BLaER1 (cell line): ENCODE measurements around the gene SSR4.
"Not testable (repeated sequence)": the region's sequence is repeated elsewhere in the genome, so short reads cannot be mapped to it uniquely, and the experiment has no call there.

Experiments used
- H3K27ac ChIP-seq: shearing (Covaris generic); formaldehyde crosslinking; 2 replicates; pipeline ENCODE4 v1.8.1; 2022
- H3K27me3 ChIP-seq: shearing (Covaris generic); formaldehyde crosslinking; 2 replicates; pipeline ENCODE4 v1.8.1; 2022
- H3K36me3 ChIP-seq: shearing (Covaris generic); formaldehyde crosslinking; 2 replicates; pipeline ENCODE4 v1.8.1; 2022
- H3K4me1 ChIP-seq: shearing (Covaris generic); formaldehyde crosslinking; 2 replicates; pipeline ENCODE4 v1.8.1; 2022
- H3K4me2 ChIP-seq: shearing (Covaris generic); formaldehyde crosslinking; 2 replicates; pipeline ENCODE4 v1.8.1; 2022
- H3K4me3 ChIP-seq: shearing (Covaris generic); formaldehyde crosslinking; 2 replicates; pipeline ENCODE4 v1.8.1; 2022
- H3K9ac ChIP-seq: shearing (Covaris generic); formaldehyde crosslinking; 2 replicates; pipeline ENCODE4 v1.8.1; 2022
- H3K9me3 ChIP-seq: shearing (Covaris generic); formaldehyde crosslinking; 2 replicates; pipeline ENCODE4 v1.8.1; 2022
- H4K20me1 ChIP-seq: shearing (Covaris generic); formaldehyde crosslinking; 2 replicates; pipeline ENCODE4 v1.8.1; 2022
- Cebpa-rat ChIP-seq: shearing (Covaris generic); IDR thresholded peaks from 2 replicates; pipeline ENCODE4 v1.8.1; 2022

The SSR4 gene

DNA sequence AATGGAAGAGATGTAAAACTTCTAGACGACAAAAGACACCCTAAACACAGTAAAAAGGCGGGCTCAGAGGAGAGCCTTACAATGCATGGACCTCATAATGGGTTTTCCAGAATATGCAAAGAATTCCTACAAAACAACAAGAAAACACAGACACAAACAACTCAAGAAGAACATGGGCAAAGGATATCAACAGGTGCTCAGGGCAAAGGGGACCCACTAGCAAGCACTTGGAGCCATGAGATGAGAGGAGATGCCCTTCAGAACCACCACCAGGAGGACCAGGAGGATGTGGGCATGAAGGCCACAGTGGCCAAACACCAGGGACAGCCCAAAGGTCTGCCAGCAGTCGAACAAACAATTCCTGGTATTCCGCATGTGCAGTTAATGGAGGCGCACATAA is 18.7 kb downstream of the SSR4 start:
- Histone ChIP-seq H3K4me1 (peaks cover 40% of the 10 kb centered on the region), H3K4me2 (no peak overlapping the region), H3K27ac (no peak overlapping the region), H3K9me3 (peaks cover 20% of the 10 kb centered on the region), H3K4me3 (no peak overlapping the region), H3K27me3 (peaks cover 56% of the 10 kb centered on the region), H3K36me3 (no peaks in the 10 kb centered on the region), H3K9ac (no peak overlapping the region), H4K20me1 (no peaks in the 10 kb centered on the region)
- TF ChIP-seq Cebpa-rat, result no peak

DNA sequence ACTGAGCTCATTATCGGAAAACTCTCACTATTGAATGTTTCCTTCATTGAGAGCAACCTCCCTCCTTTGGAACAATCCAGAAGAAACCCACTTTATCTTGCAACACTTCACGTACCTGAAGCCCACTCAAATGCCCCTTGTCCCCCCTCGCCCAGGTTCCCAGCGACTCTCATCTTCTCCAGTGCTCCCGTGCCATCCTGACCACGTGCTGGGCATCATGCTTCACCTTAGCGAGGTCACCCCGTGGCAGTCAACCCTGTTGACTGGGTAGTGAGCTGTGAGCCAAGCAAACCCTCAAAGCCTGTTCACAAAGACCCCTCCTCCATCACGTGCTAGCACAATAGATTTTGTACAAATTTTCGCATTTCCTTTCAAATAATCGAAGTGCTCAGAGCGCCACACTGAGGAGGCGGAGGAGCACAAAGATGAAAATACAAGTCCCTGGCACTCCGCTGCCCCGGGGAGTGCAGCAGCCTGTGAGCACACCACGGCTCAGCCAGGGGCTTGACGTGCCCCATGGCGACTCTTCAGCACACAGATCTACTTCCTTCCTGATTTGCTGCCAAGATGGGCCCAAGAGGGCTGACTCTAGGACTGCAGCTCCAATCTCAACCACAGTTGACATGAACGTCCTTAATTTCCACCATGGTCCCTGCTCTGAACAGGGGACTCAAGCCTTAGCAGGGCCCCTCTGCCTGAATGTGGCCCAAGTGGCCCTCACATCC is 20.3 kb downstream of the SSR4 start:
- TF ChIP-seq Cebpa-rat, result no peak
- H3K36me3 ChIP-seq, result no peaks in the 10 kb centered on the region
- no peaks in the 10 kb centered on the region for H4K20me1 ChIP-seq
- H3K4me3 ChIP-seq, result no peak overlapping the region
- peak overlapping the region; percentile 77 for H3K4me2 ChIP-seq
- peaks cover 5% of the 10 kb centered on the region; the same call in 1 of the 2 replicates for H3K9me3 ChIP-seq
- peaks cover 52% of the 10 kb centered on the region for H3K4me1 ChIP-seq
- H3K27me3 ChIP-seq, result peaks cover 56% of the 10 kb centered on the region
- no peak overlapping the region; the same call in 1 of the 2 replicates for H3K9ac ChIP-seq
- H3K27ac ChIP-seq, result peak overlapping the region; percentile 62

DNA sequence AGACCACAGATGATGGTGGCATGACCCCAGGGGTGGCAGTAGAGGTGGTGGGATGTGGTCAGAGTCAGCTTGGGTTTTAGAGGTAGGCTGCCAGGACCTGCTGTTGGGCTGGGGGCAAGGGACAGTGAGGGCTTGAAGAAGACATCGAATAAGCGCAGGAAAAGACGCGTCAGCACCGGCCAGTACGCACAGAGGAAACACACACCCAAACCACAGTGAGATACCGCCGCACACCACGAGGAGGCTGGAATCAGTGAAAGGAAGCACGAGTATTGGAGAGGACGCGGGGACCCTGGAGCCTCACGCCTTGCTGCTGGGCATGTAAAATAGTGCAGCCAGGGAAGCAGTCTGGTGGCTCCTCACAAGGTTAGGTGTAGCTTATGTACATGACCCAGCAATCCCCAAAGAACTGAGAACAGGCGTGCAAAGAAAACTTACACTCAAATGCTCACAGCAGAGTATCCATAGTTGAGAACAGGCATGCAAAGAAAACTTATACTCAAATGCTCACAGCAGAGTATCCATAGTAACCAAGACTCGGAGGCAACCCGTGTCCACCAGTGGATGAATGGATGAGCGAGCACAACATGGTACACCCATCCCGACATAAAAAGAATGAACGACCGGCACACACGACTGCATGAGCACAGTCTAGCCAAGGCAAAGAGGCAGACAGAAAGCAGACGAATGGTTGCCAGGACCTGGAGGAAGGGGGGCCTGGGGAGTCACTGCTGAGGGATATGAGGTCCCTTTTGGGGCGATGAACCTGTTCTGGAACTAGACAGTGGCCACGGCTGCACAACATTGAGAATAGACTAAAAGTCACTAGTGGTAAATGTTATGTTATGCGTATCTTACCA is 22.6 kb downstream of the SSR4 start:
- H4K20me1 ChIP-seq, result no peaks in the 10 kb centered on the region
- no peak overlapping the region for H3K9ac ChIP-seq
- H3K27ac ChIP-seq, result peak overlapping the region; percentile 49; the same call in 1 of the 2 replicates
- H3K36me3 ChIP-seq, result no peaks in the 10 kb centered on the region
- H3K4me3 ChIP-seq, result peak overlapping the region; percentile 3; the same call in 1 of the 2 replicates
- peaks cover 67% of the 10 kb centered on the region for H3K4me1 ChIP-seq
- TF ChIP-seq Cebpa-rat, result no peak
- H3K4me2 ChIP-seq, result peak overlapping the region; percentile 75
- H3K9me3 ChIP-seq, result peaks cover 5% of the 10 kb centered on the region; the same call in 1 of the 2 replicates
- H3K27me3 ChIP-seq, result peaks cover 47% of the 10 kb centered on the region

DNA sequence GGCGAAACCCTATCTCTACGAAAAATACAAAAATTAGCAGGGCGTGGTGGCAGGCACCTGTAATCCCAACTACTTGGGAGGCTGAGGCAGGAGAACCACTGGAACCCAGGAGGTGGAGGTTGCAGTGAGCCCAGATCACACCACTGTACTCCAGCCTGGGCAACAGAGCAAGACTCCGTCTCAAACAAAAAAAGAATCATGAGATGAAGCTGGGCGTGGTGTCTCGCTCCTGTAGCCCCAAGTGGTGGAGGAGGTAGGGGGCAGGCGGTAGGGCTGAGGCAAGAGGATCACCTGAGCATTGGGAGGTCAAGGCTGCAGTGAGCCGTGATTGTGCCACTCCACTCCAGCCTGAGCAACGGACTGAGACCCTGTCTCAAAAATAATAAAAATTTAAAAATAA is 23.6 kb downstream of the SSR4 start:
- H3K4me3 ChIP-seq, H3K9ac ChIP-seq, H3K36me3 ChIP-seq, H3K27ac ChIP-seq, H4K20me1 ChIP-seq, H3K9me3 ChIP-seq: not testable (repeated sequence)
- H3K4me2 ChIP-seq, result peak overlapping the region; percentile 75
- peaks cover 72% of the 10 kb centered on the region for H3K4me1 ChIP-seq
- H3K27me3 ChIP-seq, result peaks cover 45% of the 10 kb centered on the region

DNA sequence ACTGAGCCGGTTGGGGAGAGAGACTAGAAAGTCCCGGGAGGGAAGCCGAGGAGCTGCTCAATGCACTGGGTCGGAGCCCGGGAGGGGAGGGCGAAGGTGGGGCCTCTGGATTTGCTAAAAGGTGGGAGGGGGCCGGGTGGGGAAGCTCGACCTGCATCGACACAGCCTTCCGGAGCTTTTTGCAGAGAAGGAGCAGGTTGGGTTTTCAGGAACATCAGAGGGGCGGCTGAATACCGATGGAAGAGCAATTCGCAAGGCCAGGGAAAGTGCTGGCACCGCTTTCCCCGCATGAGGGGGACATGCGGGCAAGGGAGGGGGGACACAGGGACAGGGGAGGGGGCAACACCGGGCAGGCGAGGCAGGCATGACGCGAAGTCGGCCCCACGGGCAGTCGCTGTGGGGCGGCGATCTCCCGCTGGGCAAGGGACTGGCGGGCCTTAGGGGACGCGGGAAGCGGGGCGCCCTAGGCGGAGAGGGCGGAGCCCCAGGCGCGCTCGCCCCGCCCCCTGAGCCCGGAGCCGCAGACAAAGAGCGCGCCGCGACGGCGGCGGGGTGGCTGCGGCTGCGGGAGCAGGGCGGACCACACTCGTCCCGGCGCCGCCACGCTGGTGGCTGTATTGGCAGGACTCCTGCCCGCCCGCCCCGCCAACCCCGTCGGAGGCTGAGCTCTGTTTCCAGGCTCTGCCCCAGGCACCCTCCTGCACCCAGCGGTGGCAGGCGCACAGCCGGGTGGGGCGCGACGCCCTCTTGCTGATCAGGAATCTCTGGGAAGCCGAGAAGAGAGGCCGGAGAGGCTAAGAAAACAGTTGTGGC is 24.3 kb downstream of the SSR4 start:
- H4K20me1 ChIP-seq, result no peaks in the 10 kb centered on the region

DNA sequence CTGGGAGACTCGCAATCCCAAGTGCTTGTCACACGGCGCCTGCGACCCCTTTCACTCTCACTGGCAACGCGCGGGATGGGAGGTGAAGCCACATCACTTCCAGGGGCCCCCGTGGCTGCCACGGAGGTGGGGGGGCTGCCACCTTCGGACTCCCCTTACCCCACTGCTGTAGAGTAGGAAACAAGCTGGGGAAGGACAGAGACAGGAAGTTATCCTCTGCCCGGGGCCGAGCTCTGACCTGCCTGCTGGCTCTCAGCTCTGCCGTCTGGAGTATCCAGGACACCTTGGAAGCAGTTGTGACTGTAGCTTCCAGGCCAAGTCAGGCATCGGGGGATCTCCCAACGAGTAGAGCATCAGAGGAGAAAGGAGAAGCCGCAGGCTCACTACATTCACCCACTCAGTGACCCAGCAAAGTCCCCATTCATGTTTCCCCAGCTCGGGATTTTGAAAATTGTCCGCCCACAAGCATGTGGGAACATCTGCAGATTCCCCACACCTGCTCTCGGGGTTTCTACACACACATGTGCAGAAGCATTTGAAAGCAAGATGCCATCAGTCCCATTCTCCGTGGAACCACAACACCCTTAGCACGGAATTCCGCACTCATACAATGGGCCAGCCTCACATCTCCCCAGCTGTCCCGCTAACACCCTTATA is 25.0 kb downstream of the SSR4 start:
- Histone ChIP-seq H3K9me3 (peaks cover 5% of the 10 kb centered on the region; the same call in 1 of the 2 replicates), H4K20me1 (no peaks in the 10 kb centered on the region), H3K27me3 (peaks cover 48% of the 10 kb centered on the region), H3K4me3 (peak overlapping the region; percentile 57), H3K36me3 (no peaks in the 10 kb centered on the region), H3K9ac (peak overlapping the region; percentile 61; the same call in 1 of the 2 replicates), H3K4me1 (peaks cover 66% of the 10 kb centered on the region), H3K27ac (peak overlapping the region; percentile 53; the same call in 1 of the 2 replicates), H3K4me2 (peak overlapping the region; percentile 75)
- TF ChIP-seq Cebpa-rat, result no peak

More for the DNA sequence above, 24.3 kb downstream of the SSR4 start:
- Histone ChIP-seq H3K4me3 (peak overlapping the region; percentile 57), H3K4me1 (peaks cover 72% of the 10 kb centered on the region), H3K9me3 (peaks cover 5% of the 10 kb centered on the region; the same call in 1 of the 2 replicates), H3K36me3 (no peaks in the 10 kb centered on the region), H3K4me2 (peak overlapping the region; percentile 75), H3K27me3 (peaks cover 42% of the 10 kb centered on the region), H3K27ac (peak overlapping the region; percentile 53; the same call in 1 of the 2 replicates), H3K9ac (peak overlapping the region; percentile 61; the same call in 1 of the 2 replicates)
- no peak for TF ChIP-seq Cebpa-rat

DNA sequence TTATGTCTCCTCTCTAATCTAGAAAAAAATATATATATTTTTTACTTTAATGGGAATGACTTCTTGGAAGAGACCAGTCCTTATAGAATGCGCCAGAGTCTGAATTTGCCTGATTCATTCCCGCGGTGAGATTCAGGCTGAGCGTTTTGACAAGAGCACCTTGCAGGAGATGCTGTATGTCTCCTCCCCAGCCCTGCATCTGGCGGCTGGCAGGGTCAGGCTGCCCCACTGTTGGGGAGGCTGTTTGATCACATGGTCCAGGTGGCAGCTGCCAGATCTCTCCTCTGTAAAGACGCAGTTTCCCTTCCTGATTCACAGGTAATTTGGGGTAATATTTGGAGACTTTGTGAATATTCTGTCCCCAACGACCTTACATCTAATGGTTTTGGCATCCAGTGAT is 26.1 kb downstream of the SSR4 start:
- no peak overlapping the region for H3K9ac ChIP-seq
- H3K27ac ChIP-seq, result no peak overlapping the region
- H3K4me2 ChIP-seq, result 0 out of 2 replicates have a peak overlapping the region, but pooled peaks have one; percentile 9
- peaks cover 5% of the 10 kb centered on the region; the same call in 1 of the 2 replicates for H3K9me3 ChIP-seq
- peaks cover 55% of the 10 kb centered on the region for H3K27me3 ChIP-seq
- H3K4me1 ChIP-seq, result peaks cover 55% of the 10 kb centered on the region
- H3K4me3 ChIP-seq, result no peak overlapping the region
- TF ChIP-seq Cebpa-rat, result no peak
- H3K36me3 ChIP-seq, result no peaks in the 10 kb centered on the region
- H4K20me1 ChIP-seq, result no peaks in the 10 kb centered on the region

DNA sequence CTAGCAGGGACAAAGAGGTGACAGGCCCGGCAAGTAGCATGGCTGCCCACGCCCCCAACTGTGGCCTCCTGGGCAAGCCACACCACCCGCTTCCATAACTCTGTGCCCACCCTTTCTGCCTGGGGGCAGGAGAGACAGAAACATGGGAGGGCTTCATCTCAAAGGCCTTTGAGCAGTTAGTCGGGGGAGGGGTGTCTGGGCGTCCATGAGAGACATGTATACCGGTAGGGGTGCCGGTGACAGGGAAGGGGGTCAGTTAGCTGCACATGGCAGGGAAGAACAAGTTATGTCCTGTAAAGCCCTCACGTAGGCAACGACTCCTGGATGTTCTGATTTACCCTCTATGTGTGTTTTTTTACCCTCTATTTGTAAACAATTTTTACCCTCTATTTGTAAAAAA is 26.6 kb downstream of the SSR4 start:
- H3K4me1 ChIP-seq, result peaks cover 53% of the 10 kb centered on the region
- peaks cover 5% of the 10 kb centered on the region; the same call in 1 of the 2 replicates for H3K9me3 ChIP-seq
- no peak overlapping the region for H3K27ac ChIP-seq
- TF ChIP-seq Cebpa-rat, result no peak
- H3K27me3 ChIP-seq, result peaks cover 59% of the 10 kb centered on the region
- no peak overlapping the region for H3K9ac ChIP-seq
- no peak overlapping the region for H3K4me3 ChIP-seq
- H3K4me2 ChIP-seq, result peak overlapping the region; percentile 9; the same call in 1 of the 2 replicates
- H4K20me1 ChIP-seq, result no peaks in the 10 kb centered on the region
- H3K36me3 ChIP-seq, result no peaks in the 10 kb centered on the region

DNA sequence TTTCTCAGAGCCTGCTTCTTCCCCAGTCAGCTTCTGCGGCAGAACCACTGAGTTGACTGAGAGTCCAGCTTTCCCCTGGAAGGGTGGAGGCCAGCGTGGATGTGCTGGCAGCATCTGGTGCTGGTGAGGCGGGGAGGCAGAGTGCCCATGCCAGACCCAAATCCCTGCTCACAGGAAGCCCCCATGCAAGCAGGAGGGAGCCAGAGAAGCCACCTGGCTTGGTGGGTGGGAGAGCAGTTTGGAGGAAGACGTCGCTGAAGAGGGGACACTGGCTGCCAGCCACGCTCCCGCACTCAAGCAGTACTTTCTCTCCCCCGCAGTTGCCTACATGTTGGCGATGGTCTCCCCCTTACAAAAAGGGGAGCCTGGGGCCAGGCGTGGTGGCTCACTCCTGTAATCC is 29.9 kb downstream of the SSR4 start:
- Histone ChIP-seq H3K4me1 (peaks cover 23% of the 10 kb centered on the region), H4K20me1 (peaks cover 1% of the 10 kb centered on the region; the same call in 1 of the 2 replicates), H3K9me3 (peaks cover 14% of the 10 kb centered on the region), H3K9ac (no peak overlapping the region), H3K4me2 (no peak overlapping the region), H3K4me3 (no peak overlapping the region), H3K36me3 (no peaks in the 10 kb centered on the region), H3K27ac (no peak overlapping the region), H3K27me3 (peaks cover 80% of the 10 kb centered on the region)
- no peak for TF ChIP-seq Cebpa-rat
